DMS153 treated with DMSO at 0.1 percent for 48 hours (cell line): Measurements from ENCODE around the gene UQCRC2.
A peak's percentile ranks its signal among the peaks of the same experiment; 100 is the strongest.
"Not testable (repeated sequence)": the region's sequence is repeated elsewhere in the genome, so short reads cannot be mapped to it uniquely, and the experiment has no call there.

ENCODE experiments used
- DNase-seq: peaks from one replicate; lab custom pipeline; 2025; ENCODE audit not compliant: unreplicated experiment; lab: John Stamatoyannopoulos, UW

UQCRC2 gene

DNA sequence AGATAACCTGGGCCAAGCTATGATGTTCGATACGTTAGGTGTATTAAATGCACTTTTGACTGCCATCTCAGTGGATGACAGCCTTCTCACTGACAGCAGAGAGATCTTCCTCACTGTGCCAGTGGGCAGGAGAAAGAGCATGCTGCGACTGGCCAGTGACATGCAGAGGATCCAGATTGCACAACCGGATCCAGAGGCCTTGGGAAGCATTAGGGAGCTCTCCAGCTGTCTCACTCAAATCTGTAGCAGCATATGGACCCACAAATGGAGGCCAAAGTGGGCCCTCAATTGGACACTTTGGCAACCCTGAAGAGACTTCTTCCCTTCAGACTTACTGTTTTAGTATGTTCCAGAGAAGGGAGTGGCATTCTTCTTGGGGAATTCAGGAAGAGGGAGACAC is 26.9 kb downstream of the UQCRC2 start:
- no peak for DNase-seq

DNA sequence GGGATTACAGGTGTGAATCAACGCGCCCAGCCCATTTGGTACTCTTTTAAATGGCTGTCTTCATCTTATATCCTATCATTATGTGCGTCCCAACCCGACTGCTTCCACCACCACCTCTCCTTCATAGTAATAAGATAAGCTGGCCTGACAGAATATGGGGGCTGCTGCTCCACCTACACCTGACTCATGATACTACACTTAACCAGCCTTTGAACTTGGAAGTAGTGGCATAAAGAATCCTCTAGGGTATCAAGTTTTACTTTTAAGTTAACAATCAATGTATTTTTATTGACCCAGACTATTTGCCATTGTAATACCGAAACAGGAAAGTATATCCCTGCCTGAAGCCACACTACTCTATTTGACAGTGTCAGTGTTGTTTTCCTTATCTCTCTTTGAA is 28.9 kb downstream of the UQCRC2 start:
- DNase-seq: no peak

GRCh38 chr16:21984062-21984461 is 30.9 kb downstream of the UQCRC2 start:
- DNase-seq: no peak

DNA sequence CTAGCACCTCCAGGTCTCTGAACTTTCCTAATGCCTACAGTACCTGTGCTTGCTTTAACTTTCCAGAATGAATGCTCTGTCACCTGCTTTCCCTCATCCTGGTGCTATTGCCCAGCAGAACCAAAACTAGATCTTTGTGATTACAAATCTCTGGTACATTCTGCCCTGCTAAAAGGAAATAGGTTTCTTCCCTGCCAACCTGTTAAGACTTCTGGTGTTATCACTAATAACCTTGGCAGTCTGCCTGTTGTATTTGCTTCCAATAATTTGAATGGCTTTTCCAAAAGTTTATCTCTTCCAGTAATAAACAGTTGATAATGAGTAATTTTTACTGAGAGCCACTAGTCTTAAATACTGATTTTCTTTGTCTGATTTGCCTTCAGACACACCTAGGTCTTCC is 32.4 kb downstream of the UQCRC2 start:
- DNase-seq: no peak

- DNase-seq: no peak
Measured at GRCh38 chr16:21986692-21987246, 33.6 kb downstream of the UQCRC2 start.

DNA sequence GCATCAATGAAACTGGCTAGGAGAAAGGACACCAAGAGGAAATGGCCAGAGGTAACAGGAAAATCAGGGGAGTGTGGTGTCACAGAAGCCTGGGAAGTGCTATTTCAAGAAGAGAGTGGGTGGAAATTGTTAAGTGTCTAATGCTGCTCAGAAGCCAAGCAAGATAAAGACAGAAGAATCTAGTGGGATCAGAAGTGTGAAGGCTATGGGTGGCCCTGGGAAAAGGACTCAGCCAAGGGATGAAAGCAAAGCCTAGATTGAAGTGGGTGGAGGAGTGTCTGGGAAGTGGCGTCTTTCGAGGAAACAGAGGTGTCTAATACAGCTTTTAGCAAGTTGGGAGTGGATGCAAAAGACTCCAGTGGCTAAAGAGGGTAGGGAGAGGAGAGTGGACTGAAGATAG is 34.3 kb downstream of the UQCRC2 start:
- DNase-seq: no peak

DNA sequence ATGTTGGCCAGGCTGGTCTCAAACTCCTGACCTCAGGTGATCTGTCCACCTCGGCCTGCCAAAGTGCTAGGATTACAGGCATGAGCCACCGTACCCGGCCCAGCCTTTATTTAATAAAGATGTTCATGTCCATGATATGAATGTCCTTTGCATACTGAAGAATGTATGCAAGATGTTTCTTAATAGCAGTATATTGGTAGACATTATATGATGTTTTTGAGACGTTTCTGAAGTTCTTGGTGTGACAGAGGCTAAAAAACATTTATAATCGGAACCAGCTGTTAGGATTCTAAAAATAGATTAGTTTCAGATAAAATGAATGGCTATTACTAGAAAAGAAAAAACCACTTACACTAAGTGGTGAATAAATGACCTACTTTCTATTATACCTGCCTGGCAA is 36.0 kb downstream of the UQCRC2 start:
- DNase-seq: no peak

DNA sequence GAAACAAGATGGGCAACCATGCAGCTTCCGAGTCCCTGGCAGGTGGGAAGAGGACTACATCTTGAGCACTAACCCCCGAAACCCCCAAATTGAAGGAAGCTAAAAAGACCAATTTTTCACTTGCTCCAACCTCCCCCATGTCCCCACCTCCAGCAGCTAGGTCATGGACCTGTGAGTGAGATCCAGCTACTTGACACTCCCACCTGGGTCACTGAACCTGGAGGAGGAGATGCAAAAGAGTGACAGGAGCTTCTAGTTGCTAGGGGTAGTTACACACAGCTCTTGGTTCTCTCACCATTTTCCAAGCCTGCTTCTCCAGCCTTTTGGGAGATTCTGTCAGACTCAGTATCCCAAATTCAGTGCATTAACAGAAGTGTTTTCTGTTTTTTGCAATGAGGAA is 36.6 kb downstream of the UQCRC2 start:
- DNase-seq: no peak

GRCh38 chr16:21990381-21990944 is 37.3 kb downstream of the UQCRC2 start:
- DNase-seq: no peak

DNA sequence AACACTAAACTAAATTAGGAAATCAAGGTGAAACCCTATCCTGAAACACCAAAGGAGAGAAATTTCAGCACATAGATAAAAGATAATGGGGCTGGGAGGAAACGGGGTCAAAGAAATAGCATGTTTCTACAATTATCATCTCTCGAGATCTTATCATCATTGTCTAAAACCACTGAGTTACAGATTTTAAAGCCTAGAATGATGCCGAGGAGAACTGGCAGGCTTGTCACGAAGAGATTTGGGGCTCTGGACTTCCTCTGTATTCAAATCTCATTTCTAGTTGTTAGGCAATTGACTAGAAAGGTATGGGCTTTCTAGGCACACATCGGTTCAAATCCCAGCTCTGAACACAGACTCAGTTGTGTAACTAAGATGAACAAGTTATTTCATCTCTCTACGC is 38.5 kb downstream of the UQCRC2 start:
- no peak for DNase-seq

DNA sequence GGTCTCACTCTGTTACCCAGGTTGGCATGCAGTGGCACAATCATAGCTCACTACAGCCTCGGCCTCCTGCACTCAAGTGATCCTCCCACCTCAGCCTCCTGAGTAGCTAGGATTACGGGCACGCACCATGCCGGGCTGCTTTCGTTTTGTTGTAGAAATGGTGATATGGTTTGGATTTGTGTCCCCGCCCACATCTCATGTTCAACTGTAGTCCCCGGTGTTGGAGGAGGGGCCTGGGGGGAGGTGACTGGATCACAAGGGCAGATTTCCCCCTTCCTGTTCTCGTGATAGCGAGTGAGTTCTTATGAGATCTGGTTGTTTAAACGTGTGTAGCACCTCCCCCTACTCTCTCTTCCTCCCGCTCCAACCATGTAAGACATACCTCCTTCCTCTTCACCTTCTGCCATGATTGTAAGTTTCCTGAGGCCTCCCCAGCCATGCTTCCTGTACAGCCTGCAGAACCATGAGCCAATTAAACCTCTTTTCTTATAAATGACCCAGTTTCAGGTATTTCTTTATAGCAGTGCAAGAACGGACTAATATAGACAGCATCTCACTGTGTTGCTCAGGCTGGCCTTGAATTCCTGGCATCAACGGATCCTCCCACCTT is 41.8 kb downstream of the UQCRC2 start:
- DNase-seq: no peak

- no peak for DNase-seq
Measured at GRCh38 chr16:21996923-21997696, 43.9 kb downstream of the UQCRC2 start.

GRCh38 chr16:21997697-21998480 is 44.7 kb downstream of the UQCRC2 start:
- DNase-seq: no peak

- DNase-seq: no peak
Measured at GRCh38 chr16:22001591-22001990, 48.4 kb downstream of the UQCRC2 start.

- not testable (repeated sequence) for DNase-seq
Measured at GRCh38 chr16:22002047-22002446, 48.9 kb downstream of the UQCRC2 start.

DNA sequence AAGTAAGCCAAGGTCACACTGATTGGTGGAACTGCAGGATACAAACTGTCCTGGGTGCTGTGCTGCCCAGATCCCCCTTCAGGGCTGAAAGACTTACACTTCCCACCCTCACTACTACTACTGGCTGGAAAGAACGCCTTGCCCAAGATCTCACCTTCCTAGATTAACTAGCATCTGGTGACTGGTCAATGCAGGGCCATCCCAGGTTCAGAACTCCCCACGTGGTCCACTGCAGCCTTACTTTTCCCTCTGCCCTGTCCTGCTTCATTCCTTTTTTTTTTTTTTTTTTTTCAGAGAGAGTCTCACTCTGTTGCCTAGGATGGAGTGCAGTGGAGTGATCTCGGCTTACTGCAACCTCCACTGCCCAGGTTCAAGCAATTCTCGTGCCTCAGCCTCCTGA is 50.0 kb downstream of the UQCRC2 start:
- no peak for DNase-seq

- no peak for DNase-seq
Measured at GRCh38 chr16:22004341-22004740, 51.2 kb downstream of the UQCRC2 start.

DNA sequence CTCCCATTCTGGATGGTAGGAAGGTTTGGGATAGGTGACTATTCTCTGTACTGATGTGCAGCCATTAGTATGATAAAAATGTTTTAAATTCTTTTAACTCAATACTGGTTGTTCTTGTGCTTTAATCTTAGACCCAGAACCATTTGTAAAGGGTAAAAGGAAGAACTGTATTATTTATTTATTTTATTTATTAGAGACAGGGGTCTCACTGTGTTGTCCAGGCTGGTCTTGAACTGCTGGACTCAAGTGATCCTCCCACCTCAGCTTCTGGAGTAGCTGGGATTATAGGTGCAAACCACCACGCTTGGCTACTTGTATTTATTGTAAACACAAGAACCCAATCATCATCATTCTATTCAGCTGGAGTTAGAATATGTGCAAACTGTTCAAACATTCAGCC is 52.6 kb downstream of the UQCRC2 start:
- DNase-seq: no peak

DNA sequence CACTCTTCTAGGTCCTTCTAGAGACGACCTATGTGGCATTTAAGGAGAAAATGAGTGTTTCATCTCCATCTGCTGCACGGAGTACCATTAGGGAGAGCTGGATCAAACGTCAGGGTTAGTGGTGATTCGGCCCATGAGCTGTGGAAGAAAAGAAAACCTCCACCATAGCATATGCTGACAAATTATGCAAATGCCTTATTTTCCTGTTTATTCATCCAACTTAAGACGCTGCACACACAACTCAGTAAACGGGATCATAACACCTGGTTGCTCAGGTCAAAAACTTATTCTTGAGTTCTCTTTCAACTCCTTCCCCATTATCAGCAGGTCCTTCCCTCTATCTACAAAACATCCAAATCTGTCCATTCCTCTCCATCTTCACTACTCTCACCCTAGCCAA is 53.5 kb downstream of the UQCRC2 start:
- no peak for DNase-seq

DNA sequence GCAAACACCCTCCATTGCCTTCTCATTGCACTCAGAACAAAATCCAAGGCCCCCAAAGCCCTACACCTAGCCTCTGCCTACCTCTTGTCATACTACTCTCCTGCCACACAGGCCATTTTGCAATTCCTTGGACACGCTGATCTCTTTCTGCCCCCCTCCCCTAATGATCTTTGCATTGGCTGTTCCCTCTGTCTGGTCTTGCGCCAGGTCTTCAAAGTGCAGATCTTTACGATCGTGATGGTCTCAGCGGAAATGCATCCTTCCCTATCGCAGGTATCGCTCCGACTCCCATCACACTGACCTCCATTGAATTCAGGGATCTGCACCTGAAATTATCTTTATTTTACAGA is 54.0 kb downstream of the UQCRC2 start:
- DNase-seq: no peak

GRCh38 chr16:22007509-22008214 is 54.5 kb downstream of the UQCRC2 start, which contains the start of gene MOSMO:
TSS of gene MOSMO (plus strand) at chr16:22008111. CDS start at chr16:22008302, 191 bp downstream.
- DNase-seq: peak; percentile 27
